Measurements from ENCODE around the gene MYO18A.
"Not testable (repeated sequence)": the region's sequence is repeated elsewhere in the genome, so short reads cannot be mapped to it uniquely, and the experiment has no call there.

GRCh38 chr17:29088782-29089181, 91.4 kb downstream of the MYO18A start:
- TF ChIP-seq, protein P1, sequence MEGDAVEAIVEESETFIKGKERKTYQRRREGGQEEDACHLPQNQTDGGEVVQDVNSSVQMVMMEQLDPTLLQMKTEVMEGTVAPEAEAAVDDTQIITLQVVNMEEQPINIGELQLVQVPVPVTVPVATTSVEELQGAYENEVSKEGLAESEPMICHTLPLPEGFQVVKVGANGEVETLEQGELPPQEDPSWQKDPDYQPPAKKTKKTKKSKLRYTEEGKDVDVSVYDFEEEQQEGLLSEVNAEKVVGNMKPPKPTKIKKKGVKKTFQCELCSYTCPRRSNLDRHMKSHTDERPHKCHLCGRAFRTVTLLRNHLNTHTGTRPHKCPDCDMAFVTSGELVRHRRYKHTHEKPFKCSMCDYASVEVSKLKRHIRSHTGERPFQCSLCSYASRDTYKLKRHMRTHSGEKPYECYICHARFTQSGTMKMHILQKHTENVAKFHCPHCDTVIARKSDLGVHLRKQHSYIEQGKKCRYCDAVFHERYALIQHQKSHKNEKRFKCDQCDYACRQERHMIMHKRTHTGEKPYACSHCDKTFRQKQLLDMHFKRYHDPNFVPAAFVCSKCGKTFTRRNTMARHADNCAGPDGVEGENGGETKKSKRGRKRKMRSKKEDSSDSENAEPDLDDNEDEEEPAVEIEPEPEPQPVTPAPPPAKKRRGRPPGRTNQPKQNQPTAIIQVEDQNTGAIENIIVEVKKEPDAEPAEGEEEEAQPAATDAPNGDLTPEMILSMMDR (IDR thresholded peaks at IDR 0.05), result not testable (repeated sequence)
- TF ChIP-seq POLR2A, POLR2AphosphoS5 (IDR thresholded peaks at IDR 0.05): not testable (repeated sequence)

All from prostate gland (tissue), 2 donors.